Peyer's patch (tissue), 4 donors: ENCODE results near the gene OLFM1.

Experiments used
- POLR2A ChIP-seq, 2 donors: fragments of 450-650 bp; IDR thresholded peaks; one replicate each; pipeline ENCODE4 v1.5.1; 2017; ENCODE audit warnings: antibody characterized with exemption in 2 of 2, mild to moderate bottlenecking in 2 of 2, moderate library complexity in 2 of 2
- TF ChIP-seq, protein P1 (sequence below), 6 experiments: fragments of 450-650 bp in 4 of 6; fragments of 200-600 bp in 2 of 6; sonication (generic) in 1 of 6; IDR thresholded peaks; one replicate each; pipeline ENCODE4 v1.5.1; 2017 to 2019; ENCODE audit warnings: antibody characterized with exemption in 6 of 6, mild to moderate bottlenecking in 3 of 6, moderate library complexity in 1 of 6

DNA sequence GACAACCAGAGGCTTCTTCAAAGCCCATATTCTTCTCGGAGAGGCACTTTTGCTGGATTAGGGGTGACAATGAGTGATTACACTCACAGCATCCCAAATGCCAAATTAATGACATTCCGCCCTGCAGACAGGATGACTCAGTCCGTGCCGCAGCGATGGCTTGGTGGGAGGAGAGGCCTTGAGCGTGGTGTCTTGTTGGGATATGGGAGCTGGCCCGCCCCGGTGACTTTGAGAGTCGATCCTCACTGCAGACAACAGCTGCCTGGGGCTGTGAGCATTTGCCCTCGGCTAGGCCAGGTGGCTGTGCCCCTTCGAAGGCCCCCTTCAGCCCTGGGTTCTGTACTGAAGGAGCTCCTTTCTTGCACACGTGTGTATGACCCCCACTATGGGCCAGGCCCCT, 29.8 kb downstream of the OLFM1 start:
- TF ChIP-seq POLR2A (IDR thresholded peaks at IDR 0.05): no peak
- TF ChIP-seq, protein P1, sequence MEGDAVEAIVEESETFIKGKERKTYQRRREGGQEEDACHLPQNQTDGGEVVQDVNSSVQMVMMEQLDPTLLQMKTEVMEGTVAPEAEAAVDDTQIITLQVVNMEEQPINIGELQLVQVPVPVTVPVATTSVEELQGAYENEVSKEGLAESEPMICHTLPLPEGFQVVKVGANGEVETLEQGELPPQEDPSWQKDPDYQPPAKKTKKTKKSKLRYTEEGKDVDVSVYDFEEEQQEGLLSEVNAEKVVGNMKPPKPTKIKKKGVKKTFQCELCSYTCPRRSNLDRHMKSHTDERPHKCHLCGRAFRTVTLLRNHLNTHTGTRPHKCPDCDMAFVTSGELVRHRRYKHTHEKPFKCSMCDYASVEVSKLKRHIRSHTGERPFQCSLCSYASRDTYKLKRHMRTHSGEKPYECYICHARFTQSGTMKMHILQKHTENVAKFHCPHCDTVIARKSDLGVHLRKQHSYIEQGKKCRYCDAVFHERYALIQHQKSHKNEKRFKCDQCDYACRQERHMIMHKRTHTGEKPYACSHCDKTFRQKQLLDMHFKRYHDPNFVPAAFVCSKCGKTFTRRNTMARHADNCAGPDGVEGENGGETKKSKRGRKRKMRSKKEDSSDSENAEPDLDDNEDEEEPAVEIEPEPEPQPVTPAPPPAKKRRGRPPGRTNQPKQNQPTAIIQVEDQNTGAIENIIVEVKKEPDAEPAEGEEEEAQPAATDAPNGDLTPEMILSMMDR (IDR thresholded peaks at IDR 0.05): no peak
